ENCODE results near the gene NOD2.

Gene NOD2

GRCh38 chr16:50743581-50744225, 50.3 kb downstream of the NOD2 start:
- no peak for DNase-seq

- DNase-seq, result no peak
These were observed 51.5 kb downstream of the NOD2 start for GRCh38 chr16:50744881-50745280.

GRCh38 chr16:50745940-50746339, 52.5 kb downstream of the NOD2 start:
- DNase-seq, result no peak

GRCh38 chr16:50747207-50747956, 54.0 kb downstream of the NOD2 start:
- peak; percentile 36 for DNase-seq

GRCh38 chr16:50751528-50751927, 58.1 kb downstream of the NOD2 start:
- no peak for DNase-seq

GRCh38 chr16:50752471-50753235, 59.2 kb downstream of the NOD2 start:
- no peak for DNase-seq

GRCh38 chr16:50756473-50756872, 63.1 kb downstream of the NOD2 start:
- DNase-seq, result no peak

- no peak for DNase-seq
These were observed 67.9 kb downstream of the NOD2 start for GRCh38 chr16:50761267-50761666.

- no peak for DNase-seq
These were observed 68.8 kb downstream of the NOD2 start for GRCh38 chr16:50762241-50762640.

GRCh38 chr16:50763211-50763610, 69.8 kb downstream of the NOD2 start:
- no peak for DNase-seq

GRCh38 chr16:50765260-50765659, 71.9 kb downstream of the NOD2 start:
- DNase-seq, result no peak

GRCh38 chr16:50765861-50766260, 72.5 kb downstream of the NOD2 start:
- no peak for DNase-seq

- DNase-seq, result no peak
These were observed 73.8 kb downstream of the NOD2 start for GRCh38 chr16:50767197-50767596.

GRCh38 chr16:50771366-50771765, 78.0 kb downstream of the NOD2 start:
- DNase-seq, result no peak

- no peak for DNase-seq
These were observed 81.0 kb downstream of the NOD2 start for GRCh38 chr16:50774405-50774804.

GRCh38 chr16:50774960-50775359, 81.6 kb downstream of the NOD2 start:
- no peak for DNase-seq

GRCh38 chr16:50776037-50776436, 82.6 kb downstream of the NOD2 start:
- DNase-seq, result no peak

- no peak for DNase-seq
These were observed 85.1 kb downstream of the NOD2 start for GRCh38 chr16:50778284-50779163.

- DNase-seq, result no peak
These were observed 87.6 kb downstream of the NOD2 start for GRCh38 chr16:50781043-50781442.

- no peak for DNase-seq
These were observed 88.1 kb downstream of the NOD2 start for GRCh38 chr16:50781518-50781917.

Data from NCI-H187 treated with DMSO at 0.1 percent for 48 hours (cell line).